Choroid plexus epithelial cell (primary cell): ENCODE measurements around the gene XPO6.

Experiments used
- DNase-seq: peaks from one replicate; pipeline ENCODE4 v3.0.0-alpha.2; 2010; ENCODE audit warnings: low read depth
- H3K4me3 ChIP-seq: 2 replicates; pipeline ENCODE4 v1.5.1; 2011; ENCODE audit warnings: low read depth, mild to moderate bottlenecking, control low read depth, low read length, moderate library complexity
- CTCF ChIP-seq: conservative IDR thresholded peaks from 2 replicates; pipeline ENCODE4 v1.5.1; 2011; ENCODE audit warnings: low read depth, mild to moderate bottlenecking, control low read depth, inconsistent platforms, low read length, moderate library complexity

XPO6 gene

GRCh38 chr16:28105954-28106353 lies 105.8 kb downstream of the XPO6 start:
- no peak for DNase-seq
- no peak for TF ChIP-seq CTCF
- H3K4me3 ChIP-seq: no peak overlapping the region

GRCh38 chr16:28105297-28105696 lies 106.5 kb downstream of the XPO6 start:
- no peak for DNase-seq
- H3K4me3 ChIP-seq: no peak overlapping the region
- TF ChIP-seq CTCF: no peak

GRCh38 chr16:28104404-28104803 lies 107.4 kb downstream of the XPO6 start:
- no peak overlapping the region for H3K4me3 ChIP-seq
- TF ChIP-seq CTCF: no peak
- no peak for DNase-seq

- DNase-seq: no peak
- H3K4me3 ChIP-seq: no peak overlapping the region
- no peak for TF ChIP-seq CTCF
These were observed 108.1 kb downstream of the XPO6 start for GRCh38 chr16:28103516-28104170.

GRCh38 chr16:28101533-28101890 lies 110.3 kb downstream of the XPO6 start:
- no peak overlapping the region for H3K4me3 ChIP-seq
- no peak for TF ChIP-seq CTCF
- no peak for DNase-seq

- TF ChIP-seq CTCF: no peak
- no peak for DNase-seq
- no peak overlapping the region for H3K4me3 ChIP-seq
These were observed 110.8 kb downstream of the XPO6 start for GRCh38 chr16:28100810-28101532.
